HepG2 (cell line): Measurements from ENCODE around the gene PRR5L.

Experiments used
- CEBPB ChIP-seq: IDR thresholded peaks from 2 replicates; pipeline ENCODE4 v1.6.1; 2011; ENCODE audit warnings: low read depth, low read length, improper control_type of control experiment, borderline replicate concordance
- HDAC2 ChIP-seq: sonication (generic); formaldehyde crosslinking; IDR thresholded peaks from 2 replicates; pipeline ENCODE4 v1.4.0; 2020; ENCODE audit warnings: missing genetic modification reagents
- JUNB ChIP-seq: sonication (generic); formaldehyde crosslinking; IDR thresholded peaks from 2 replicates; pipeline ENCODE4 v1.8.0; 2022; ENCODE audit warnings: missing genetic modification reagents, mild to moderate bottlenecking, borderline replicate concordance
- POLR2A ChIP-seq, 2 experiments: IDR thresholded peaks; 2 replicates each; pipeline ENCODE4 v1.6.1; 2011; ENCODE audit warnings: low read depth in 2 of 2, low read length in 2 of 2, mild to moderate bottlenecking in 1 of 2, moderate library complexity in 1 of 2; ENCODE audit not compliant: insufficient read depth in 1 of 2
- POLR2AphosphoS2 ChIP-seq: IDR thresholded peaks from 2 replicates; pipeline ENCODE4 v1.6.1; 2011; ENCODE audit warnings: low read depth, low read length, improper control_type of control experiment
- PTBP1 ChIP-seq: fragments of 200-400 bp; formaldehyde crosslinking; IDR thresholded peaks from 2 replicates; pipeline ENCODE4 v1.6.1; 2018; ENCODE audit warnings: low read length, low read depth; ENCODE audit not compliant: poor library complexity, severe bottlenecking
- ZNF839 ChIP-seq: sonication (generic); formaldehyde crosslinking; IDR thresholded peaks from 2 replicates; pipeline ENCODE4 v1.4.0; 2020; ENCODE audit warnings: missing genetic modification reagents, mild to moderate bottlenecking, borderline replicate concordance
- TF ChIP-seq, protein P1 (sequence below): IDR thresholded peaks from 2 replicates; pipeline ENCODE4 v1.6.1; 2012; ENCODE audit warnings: low read length, improper control_type of control experiment
- TF ChIP-seq, protein P2 (sequence below): sonication (generic); formaldehyde crosslinking; IDR thresholded peaks from 2 replicates; pipeline ENCODE4 v1.5.0; 2020; ENCODE audit warnings: mild to moderate bottlenecking, missing genetic modification reagents, moderate library complexity

DNA sequence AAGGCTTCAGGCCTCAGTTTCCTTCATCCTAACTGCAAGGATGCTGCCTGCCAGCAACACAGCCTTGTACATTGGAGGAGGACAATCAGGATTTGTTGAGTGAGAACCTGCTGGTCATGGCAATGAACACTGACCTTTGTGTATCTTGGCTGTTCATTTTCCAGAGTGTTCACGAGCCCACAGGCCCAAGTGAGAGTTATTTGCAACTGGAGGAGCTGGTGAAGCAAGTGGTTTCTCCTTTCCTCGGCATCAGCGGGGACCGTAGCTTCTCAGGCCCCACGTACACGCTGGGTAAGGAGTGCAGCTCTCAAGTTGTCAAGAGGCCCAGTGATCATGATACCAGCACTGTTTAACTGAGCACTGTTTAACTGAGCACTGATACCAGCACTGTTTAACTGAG is 155.0 kb downstream of the PRR5L start:
- no peak for TF ChIP-seq ZNF839 (CRISPR knock-in tag)
- no peak for TF ChIP-seq PTBP1
- no peak for TF ChIP-seq HDAC2 (CRISPR knock-in tag)
- no peak for TF ChIP-seq JUNB (CRISPR knock-in tag)
- no peak for TF ChIP-seq CEBPB
- TF ChIP-seq, protein P1, sequence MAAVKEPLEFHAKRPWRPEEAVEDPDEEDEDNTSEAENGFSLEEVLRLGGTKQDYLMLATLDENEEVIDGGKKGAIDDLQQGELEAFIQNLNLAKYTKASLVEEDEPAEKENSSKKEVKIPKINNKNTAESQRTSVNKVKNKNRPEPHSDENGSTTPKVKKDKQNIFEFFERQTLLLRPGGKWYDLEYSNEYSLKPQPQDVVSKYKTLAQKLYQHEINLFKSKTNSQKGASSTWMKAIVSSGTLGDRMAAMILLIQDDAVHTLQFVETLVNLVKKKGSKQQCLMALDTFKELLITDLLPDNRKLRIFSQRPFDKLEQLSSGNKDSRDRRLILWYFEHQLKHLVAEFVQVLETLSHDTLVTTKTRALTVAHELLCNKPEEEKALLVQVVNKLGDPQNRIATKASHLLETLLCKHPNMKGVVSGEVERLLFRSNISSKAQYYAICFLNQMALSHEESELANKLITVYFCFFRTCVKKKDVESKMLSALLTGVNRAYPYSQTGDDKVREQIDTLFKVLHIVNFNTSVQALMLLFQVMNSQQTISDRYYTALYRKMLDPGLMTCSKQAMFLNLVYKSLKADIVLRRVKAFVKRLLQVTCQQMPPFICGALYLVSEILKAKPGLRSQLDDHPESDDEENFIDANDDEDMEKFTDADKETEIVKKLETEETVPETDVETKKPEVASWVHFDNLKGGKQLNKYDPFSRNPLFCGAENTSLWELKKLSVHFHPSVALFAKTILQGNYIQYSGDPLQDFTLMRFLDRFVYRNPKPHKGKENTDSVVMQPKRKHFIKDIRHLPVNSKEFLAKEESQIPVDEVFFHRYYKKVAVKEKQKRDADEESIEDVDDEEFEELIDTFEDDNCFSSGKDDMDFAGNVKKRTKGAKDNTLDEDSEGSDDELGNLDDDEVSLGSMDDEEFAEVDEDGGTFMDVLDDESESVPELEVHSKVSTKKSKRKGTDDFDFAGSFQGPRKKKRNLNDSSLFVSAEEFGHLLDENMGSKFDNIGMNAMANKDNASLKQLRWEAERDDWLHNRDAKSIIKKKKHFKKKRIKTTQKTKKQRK = no peak
- TF ChIP-seq, protein P2, sequence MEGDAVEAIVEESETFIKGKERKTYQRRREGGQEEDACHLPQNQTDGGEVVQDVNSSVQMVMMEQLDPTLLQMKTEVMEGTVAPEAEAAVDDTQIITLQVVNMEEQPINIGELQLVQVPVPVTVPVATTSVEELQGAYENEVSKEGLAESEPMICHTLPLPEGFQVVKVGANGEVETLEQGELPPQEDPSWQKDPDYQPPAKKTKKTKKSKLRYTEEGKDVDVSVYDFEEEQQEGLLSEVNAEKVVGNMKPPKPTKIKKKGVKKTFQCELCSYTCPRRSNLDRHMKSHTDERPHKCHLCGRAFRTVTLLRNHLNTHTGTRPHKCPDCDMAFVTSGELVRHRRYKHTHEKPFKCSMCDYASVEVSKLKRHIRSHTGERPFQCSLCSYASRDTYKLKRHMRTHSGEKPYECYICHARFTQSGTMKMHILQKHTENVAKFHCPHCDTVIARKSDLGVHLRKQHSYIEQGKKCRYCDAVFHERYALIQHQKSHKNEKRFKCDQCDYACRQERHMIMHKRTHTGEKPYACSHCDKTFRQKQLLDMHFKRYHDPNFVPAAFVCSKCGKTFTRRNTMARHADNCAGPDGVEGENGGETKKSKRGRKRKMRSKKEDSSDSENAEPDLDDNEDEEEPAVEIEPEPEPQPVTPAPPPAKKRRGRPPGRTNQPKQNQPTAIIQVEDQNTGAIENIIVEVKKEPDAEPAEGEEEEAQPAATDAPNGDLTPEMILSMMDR (CRISPR knock-in tag) = no peak
- TF ChIP-seq POLR2AphosphoS2 = no peak
- no peak for TF ChIP-seq POLR2A (IDR thresholded peaks at IDR 0.05; ENCODE audit: insufficient read depth in 1 of 2, low read depth in 2 of 2, low read length in 2 of 2)
